H9 (cell line): Measurements from ENCODE around the gene MICALL2. TPM values are rescaled to one million over a fixed set of nuclear protein-coding genes. Genes with fewer than 3 reads are reported as not detected.

Source experiments
- DNase-seq: peaks from one replicate; pipeline ENCODE4 v3.0.0-alpha.2; 2017
- H2AFZ ChIP-seq: one replicate; pipeline ENCODE4 v1.6.1; 2013; ENCODE audit warnings: mild to moderate bottlenecking, low read length, control low read depth, moderate library complexity
- H2AK5ac ChIP-seq: 2 replicates; pipeline ENCODE4 v1.6.1; 2013; ENCODE audit warnings: low read length, control low read depth, mixed read lengths; ENCODE audit not compliant: insufficient read length
- H2BK120ac ChIP-seq: one replicate; pipeline ENCODE4 v1.6.1; 2013; ENCODE audit warnings: low read depth, mild to moderate bottlenecking, low read length, control low read depth, inconsistent platforms; ENCODE audit not compliant: poor library complexity, severe bottlenecking
- H2BK12ac ChIP-seq: 2 replicates; pipeline ENCODE4 v1.6.1; 2013; ENCODE audit warnings: low read length, control low read depth, mixed read lengths, low read depth; ENCODE audit not compliant: insufficient read length
- H2BK15ac ChIP-seq: 2 replicates; pipeline ENCODE4 v1.6.1; 2013; ENCODE audit warnings: low read depth, low read length, control low read depth
- H2BK20ac ChIP-seq: one replicate; pipeline ENCODE4 v1.6.1; 2013; ENCODE audit warnings: low read depth, mild to moderate bottlenecking, low read length, control low read depth, inconsistent platforms; ENCODE audit not compliant: poor library complexity, severe bottlenecking
- H2BK5ac ChIP-seq: 2 replicates; pipeline ENCODE4 v1.6.1; 2013; ENCODE audit warnings: low read length, control low read depth, mixed read lengths; ENCODE audit not compliant: insufficient read length
- H3K14ac ChIP-seq: 2 replicates; pipeline ENCODE4 v1.6.1; 2013; ENCODE audit warnings: low read length, control low read depth; ENCODE audit not compliant: insufficient read depth
- H3K18ac ChIP-seq: 2 replicates; pipeline ENCODE4 v1.6.1; 2013; ENCODE audit warnings: low read depth, mild to moderate bottlenecking, mixed read lengths, low read length, control low read depth; ENCODE audit not compliant: insufficient read length
- H3K23ac ChIP-seq: 2 replicates; pipeline ENCODE4 v1.6.1; 2013; ENCODE audit warnings: low read length, control low read depth, mixed read lengths, low read depth; ENCODE audit not compliant: insufficient read length
- H3K23me2 ChIP-seq: 2 replicates; pipeline ENCODE4 v1.6.1; 2013; ENCODE audit warnings: low read depth, mild to moderate bottlenecking, mixed read lengths, low read length, control low read depth; ENCODE audit not compliant: insufficient read length, poor library complexity, severe bottlenecking
- H3K27ac ChIP-seq: 2 replicates; pipeline ENCODE4 v1.5.1; 2013; ENCODE audit warnings: low read length, control low read depth, mixed read lengths, low read depth; ENCODE audit not compliant: insufficient read length
- H3K27me3 ChIP-seq: 2 replicates; pipeline ENCODE4 v1.6.1; 2013; ENCODE audit warnings: low read length, control low read depth, inconsistent platforms; ENCODE audit not compliant: insufficient read depth
- H3K4ac ChIP-seq: 2 replicates; pipeline ENCODE4 v1.6.1; 2013; ENCODE audit warnings: low read depth, mild to moderate bottlenecking, control low read depth, inconsistent platforms, low read length, moderate library complexity
- H3K4me1 ChIP-seq: 2 replicates; pipeline ENCODE4 v1.6.1; 2013; ENCODE audit warnings: low read length, control low read depth, inconsistent platforms; ENCODE audit not compliant: insufficient read depth
- H3K4me2 ChIP-seq: 2 replicates; pipeline ENCODE4 v1.6.1; 2013; ENCODE audit warnings: low read length, control low read depth, mixed read lengths; ENCODE audit not compliant: insufficient read length, insufficient read depth
- H3K56ac ChIP-seq: 2 replicates; pipeline ENCODE4 v1.6.1; 2013; ENCODE audit warnings: low read depth, mild to moderate bottlenecking, mixed read lengths, low read length, control low read depth; ENCODE audit not compliant: insufficient read length
- H3K79me1 ChIP-seq: 2 replicates; pipeline ENCODE4 v1.6.1; 2013; ENCODE audit warnings: low read depth, mild to moderate bottlenecking, moderate library complexity, low read length, control low read depth, inconsistent platforms; ENCODE audit not compliant: insufficient read depth, poor library complexity, severe bottlenecking
- H3K79me2 ChIP-seq: 2 replicates; pipeline ENCODE4 v1.6.1; 2013; ENCODE audit warnings: low read length, control low read depth, inconsistent platforms; ENCODE audit not compliant: insufficient read depth
- H3K9ac ChIP-seq: 2 replicates; pipeline ENCODE4 v1.6.1; 2013; ENCODE audit warnings: low read length, control low read depth, mixed read lengths; ENCODE audit not compliant: insufficient read length; ENCODE audit errors: extremely low read depth
- H3K9me3 ChIP-seq: one replicate; pipeline ENCODE4 v1.6.1; 2013; ENCODE audit warnings: low read depth, low read length, inconsistent platforms; ENCODE audit not compliant: control insufficient read depth
- H3T11ph ChIP-seq: one replicate; pipeline ENCODE4 v1.6.1; 2013; ENCODE audit warnings: mild to moderate bottlenecking, low read length, control low read depth, inconsistent platforms
- H4K20me1 ChIP-seq: one replicate; pipeline ENCODE4 v1.6.1; 2013; ENCODE audit not compliant: control insufficient read depth, insufficient read length, insufficient read depth
- H4K5ac ChIP-seq: 2 replicates; pipeline ENCODE4 v1.6.1; 2013; ENCODE audit warnings: low read depth, mild to moderate bottlenecking, mixed read lengths, low read length, control low read depth; ENCODE audit not compliant: insufficient read length
- H4K8ac ChIP-seq: replicated peaks from 2 replicates; pipeline ENCODE4 v1.6.1; 2013; ENCODE audit warnings: low read length, control low read depth, mixed read lengths, low read depth; ENCODE audit not compliant: insufficient read length
- H4K91ac ChIP-seq: 2 replicates; pipeline ENCODE4 v1.6.1; 2013; ENCODE audit warnings: low read depth, mild to moderate bottlenecking, moderate library complexity, mixed read lengths, low read length, control low read depth; ENCODE audit not compliant: insufficient read length
- H3K27ac Mint-ChIP-seq, 3 experiments: 2 replicates in 2 of 3; 3 replicates in 1 of 3; pipeline ENCODE4 v1.8.0; 2020 to 2021; ENCODE audit warnings: mixed read lengths in 3 of 3, mild to moderate bottlenecking in 1 of 3, moderate library complexity in 1 of 3
- H3K27me3 Mint-ChIP-seq: 2 replicates; pipeline ENCODE4 v1.8.0; 2021; ENCODE audit warnings: low read depth, mild to moderate bottlenecking, moderate library complexity, mixed read lengths
- H3K36me3 Mint-ChIP-seq, 3 experiments: 2 replicates in 2 of 3; 3 replicates in 1 of 3; pipeline ENCODE4 v1.8.0; 2020 to 2021; ENCODE audit warnings: low read depth in 3 of 3, mixed read lengths in 3 of 3; ENCODE audit not compliant: insufficient read depth in 1 of 3
- H3K4me1 Mint-ChIP-seq, 2 experiments: 2 replicates each; pipeline ENCODE4 v1.8.0; 2020; ENCODE audit warnings: mixed read lengths in 2 of 2
- H3K4me3 Mint-ChIP-seq, 2 experiments: 2 replicates in 1 of 2; 3 replicates in 1 of 2; pipeline ENCODE4 v1.8.0; 2020 to 2021; ENCODE audit warnings: mild to moderate bottlenecking in 2 of 2, mixed read lengths in 2 of 2, moderate library complexity in 1 of 2
- H3K9me3 Mint-ChIP-seq, 2 experiments: 2 replicates in 1 of 2; 3 replicates in 1 of 2; pipeline ENCODE4 v1.8.0; 2020; ENCODE audit warnings: mild to moderate bottlenecking in 2 of 2, mixed read lengths in 2 of 2, moderate library complexity in 1 of 2
- CTCF ChIP-seq: fragments of 200-600 bp; sonication (generic); conservative IDR thresholded peaks from 3 replicates; pipeline ENCODE4 v1.8.0; 2021; ENCODE audit warnings: antibody characterized with exemption, mild to moderate bottlenecking
- WGBS: extraction: QIAGEN DNeasy Blood & Tissue Kit; methylation state at CpG from one replicate; pipeline ENCODE4 v1.1.7; 2013; ENCODE audit warnings: missing lambda C conversion rate, low lambda C conversion rate, mixed read lengths; ENCODE audit not compliant: insufficient read length; ENCODE audit errors: extremely low coverage; 5-methylcytosine and 5-hydroxymethylcytosine counted together
- total RNA-seq: library from RNA; stranded (reverse); gene quantifications from 2 replicates; pipeline ENCODE4 v1.2.1, GENCODE V29; 2021

The MICALL2 gene
- total RNA-seq, 1 experiment from 2014 or later, result 7.1 TPM

- Histone ChIP-seq H3K79me1 (no peaks in the 10 kb centered on the region), H3K23ac (no peak overlapping the region), H3T11ph (no peak overlapping the region), H3K4me2 (no peak overlapping the region), H4K8ac (no peak overlapping the region), H2BK120ac (no peak overlapping the region), H3K9me3 (no peaks in the 10 kb centered on the region), H3K79me2 (no peaks in the 10 kb centered on the region), H4K91ac (no peak overlapping the region), H3K4ac (no peak overlapping the region), H2BK15ac (no peak overlapping the region), H3K4me1 (no peaks in the 10 kb centered on the region), H4K5ac (no peak overlapping the region), H2AK5ac (no peak overlapping the region), H3K27me3 (no peaks in the 10 kb centered on the region), H3K56ac (no peak overlapping the region), H3K9ac (no peak overlapping the region), H4K20me1 (no peaks in the 10 kb centered on the region), H2BK12ac (no peak overlapping the region), H2BK5ac (no peak overlapping the region), H3K18ac (no peak overlapping the region), H3K14ac (no peak overlapping the region), H3K27ac (no peak overlapping the region), H2AFZ (no peak overlapping the region), H2BK20ac (no peak overlapping the region), H3K23me2 (no peaks in the 10 kb centered on the region)
- WGBS, result no CpG with 5 or more reads among the region's 12 CpGs
- no peak overlapping the region for H3K27ac Mint-ChIP-seq
- H3K4me3 Mint-ChIP-seq, result no peak overlapping the region
- no peaks in the 10 kb centered on the region for H3K27me3 Mint-ChIP-seq
- H3K9me3 Mint-ChIP-seq, result no peaks in the 10 kb centered on the region
- no peaks in the 10 kb centered on the region for H3K4me1 Mint-ChIP-seq
- peaks cover 13 to 63% (median 55%) of the 10 kb centered on the region in 3 experiments for H3K36me3 Mint-ChIP-seq
- no peak for DNase-seq
- TF ChIP-seq CTCF, result no peak
Measured at GRCh38 chr7:1484569-1484968, 25.3 kb upstream of the MICALL2 start.
